HG03378 (cell line): ENCODE measurements around the gene OR5K3.
A peak's percentile ranks its signal among the peaks of the same experiment; 100 is the strongest.
"Not testable (repeated sequence)": the region's sequence is repeated elsewhere in the genome, so short reads cannot be mapped to it uniquely, and the experiment has no call there.

ENCODE experiments used
- ATAC-seq: cut with Tn5 transposase; IDR thresholded peaks from one replicate; pipeline ENCODE4 v1.9.1; 2021; ENCODE audit warnings: mild to moderate bottlenecking, moderate library complexity; ENCODE audit not compliant: unreplicated experiment

Gene OR5K3

DNA sequence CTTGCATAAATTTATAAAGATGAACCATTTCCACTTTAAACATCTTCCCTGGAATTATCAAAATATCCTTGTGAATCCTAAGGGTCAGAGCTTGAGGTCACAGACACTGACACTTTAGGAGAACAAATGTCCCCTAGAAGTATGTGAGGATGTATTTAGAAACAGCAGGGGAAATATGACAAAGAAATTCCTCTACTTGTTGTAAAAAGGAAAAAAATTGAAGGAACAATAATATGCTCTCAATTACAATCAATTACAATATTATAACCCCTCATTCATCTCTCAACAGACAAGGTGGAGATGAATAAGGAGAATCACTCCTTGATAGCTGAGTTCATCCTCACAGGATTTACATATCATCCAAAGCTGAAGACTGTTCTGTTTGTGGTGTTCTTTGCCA lies at the start of gene OR5K3:
Gene OR5K3 (plus strand): TSS at position 301 of the 400 bp plus-strand sequence. CDS start 0 bp downstream, at position 301.
- no peak for ATAC-seq

GRCh38 chr3:98341758-98342157 lies 48.7 kb upstream of the OR5K3 start:
- ATAC-seq, result no peak

GRCh38 chr3:98343647-98344507 lies 46.6 kb upstream of the OR5K3 start:
- ATAC-seq, result peak; percentile 82

DNA sequence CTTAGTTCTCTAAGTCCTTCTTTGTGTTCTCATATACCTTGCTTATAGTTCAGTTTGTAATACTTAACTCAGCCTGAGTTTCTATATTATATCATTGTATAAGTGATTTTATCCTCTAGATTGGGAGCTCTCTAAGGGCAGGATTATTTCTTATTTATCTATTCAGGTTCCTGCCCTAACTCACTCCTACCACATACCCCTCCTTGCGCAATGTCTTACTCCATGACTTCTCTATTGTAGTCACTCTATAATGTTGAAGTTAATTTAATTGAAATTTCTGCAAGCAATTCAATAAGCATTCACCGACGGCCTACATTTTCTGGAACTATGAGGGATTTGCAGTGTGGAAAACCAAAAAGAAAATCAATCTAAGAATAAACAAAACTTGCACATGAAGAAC lies 40.4 kb upstream of the OR5K3 start:
- ATAC-seq, result no peak

DNA sequence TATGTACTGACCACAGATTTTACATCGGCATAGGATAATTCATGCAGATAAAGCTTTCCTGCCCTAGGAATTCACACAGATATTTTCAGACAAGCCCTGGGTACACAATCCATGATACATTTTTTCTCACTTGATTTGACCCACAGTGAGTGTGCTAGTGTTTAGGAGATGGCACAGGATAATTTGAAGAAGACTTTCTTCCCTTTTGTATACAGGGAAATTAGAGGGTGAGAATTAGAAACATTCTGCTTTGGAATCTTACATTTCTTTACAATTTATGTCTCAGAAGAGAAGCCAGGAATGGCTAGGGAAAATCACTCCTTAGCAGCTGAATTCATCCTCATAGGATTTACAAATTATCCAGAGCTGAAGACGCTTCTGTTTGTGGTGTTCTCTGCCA lies 36.9 kb upstream of the OR5K3 start, which contains the start of gene OR5K4:
Gene OR5K4 (plus strand): TSS at position 301 of the 400 bp plus-strand sequence. CDS start 0 bp downstream, at position 301.
- no peak for ATAC-seq

GRCh38 chr3:98359250-98359649 lies 31.2 kb upstream of the OR5K3 start:
- no peak for ATAC-seq

DNA sequence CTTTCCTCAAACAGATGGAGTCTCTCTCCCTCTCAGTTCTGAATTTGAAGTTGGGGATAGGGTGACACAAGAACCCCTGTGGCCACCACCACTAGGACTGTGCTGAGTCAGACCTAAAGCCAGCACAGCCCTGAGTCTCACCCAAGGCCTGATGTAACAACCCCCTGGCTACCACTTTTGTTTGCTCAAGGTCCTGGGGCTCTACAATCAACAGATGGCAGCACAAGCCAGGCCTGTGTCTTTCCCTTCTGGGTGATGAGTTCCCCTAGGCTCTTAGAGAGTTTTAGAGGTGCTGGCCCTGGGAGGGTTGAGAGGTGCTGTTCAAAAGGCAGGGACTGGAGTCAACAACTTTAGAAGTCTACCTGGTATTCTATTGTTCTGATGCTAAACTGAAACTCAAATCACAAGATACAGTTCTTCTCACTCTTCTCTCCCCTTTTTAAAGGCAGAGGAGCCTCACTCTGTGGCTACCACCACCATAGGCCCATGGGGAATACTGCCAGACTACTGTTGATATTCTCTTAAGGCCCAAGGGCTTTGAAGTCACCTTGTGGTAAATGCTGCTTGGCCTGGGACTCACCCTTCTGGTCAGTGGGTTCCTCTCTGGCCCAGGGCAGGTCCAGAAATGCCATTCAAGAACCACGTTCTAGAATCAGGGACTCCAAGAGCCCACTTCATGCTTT lies 30.3 kb upstream of the OR5K3 start:
- ATAC-seq, result peak; percentile 77

GRCh38 chr3:98360681-98361080 lies 29.8 kb upstream of the OR5K3 start:
- ATAC-seq, result no peak

DNA sequence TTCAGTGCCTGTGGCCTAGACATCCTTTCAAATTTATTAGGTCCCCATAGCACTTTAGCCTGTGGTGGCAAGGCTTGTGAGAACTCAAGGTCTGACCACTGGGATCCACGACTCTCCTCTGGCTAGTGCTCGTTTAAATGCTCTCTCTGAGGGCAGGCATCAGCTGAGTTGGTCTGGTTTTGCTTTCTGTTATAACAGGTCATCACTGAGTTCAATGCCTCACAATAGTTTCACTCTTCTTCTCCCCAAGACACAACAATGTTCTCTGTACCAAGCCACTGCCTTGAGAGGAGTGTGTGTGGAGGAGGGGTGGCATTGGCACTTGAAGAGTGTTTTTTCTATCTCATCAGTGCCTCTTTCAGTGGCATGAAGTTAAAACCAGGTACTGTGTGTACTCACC lies 29.2 kb upstream of the OR5K3 start:
- ATAC-seq, result no peak

DNA sequence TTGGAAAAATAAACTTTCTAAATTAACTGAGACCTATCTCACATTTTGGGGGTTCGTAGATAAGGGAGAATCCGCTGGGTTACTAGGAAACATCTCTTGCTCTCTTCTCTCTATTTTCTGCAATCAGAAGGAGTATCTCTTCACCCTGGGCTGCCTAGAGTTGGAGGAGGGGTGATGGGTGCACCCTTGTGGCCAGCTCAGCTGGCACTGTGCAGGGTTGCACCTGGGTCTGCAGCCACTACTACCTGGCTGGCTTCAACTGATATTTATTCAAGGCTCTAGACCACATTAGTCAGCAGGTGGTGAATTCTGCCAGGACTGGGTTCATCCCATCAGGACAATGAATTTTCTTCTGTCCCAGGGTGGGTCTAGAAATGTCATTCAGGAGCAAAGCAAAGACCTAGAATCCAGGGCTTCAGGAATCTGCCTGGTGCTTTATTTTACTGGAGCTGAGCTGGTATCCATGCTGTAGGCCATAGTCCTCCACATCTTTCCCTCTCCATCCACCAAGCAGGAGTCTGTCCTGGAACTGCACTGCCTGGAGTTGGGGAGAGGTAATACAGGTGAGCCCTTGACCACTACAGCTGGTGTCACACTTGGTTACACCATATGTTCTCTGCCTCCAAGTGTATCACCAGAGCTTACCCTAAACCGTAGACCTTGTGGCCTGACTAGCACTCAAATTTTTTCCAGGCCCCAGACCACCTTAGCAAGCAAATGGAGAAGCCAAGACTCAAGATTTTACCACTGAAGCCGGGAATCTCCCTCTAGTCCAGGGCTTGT lies 22.8 kb upstream of the OR5K3 start:
- ATAC-seq, result no peak

DNA sequence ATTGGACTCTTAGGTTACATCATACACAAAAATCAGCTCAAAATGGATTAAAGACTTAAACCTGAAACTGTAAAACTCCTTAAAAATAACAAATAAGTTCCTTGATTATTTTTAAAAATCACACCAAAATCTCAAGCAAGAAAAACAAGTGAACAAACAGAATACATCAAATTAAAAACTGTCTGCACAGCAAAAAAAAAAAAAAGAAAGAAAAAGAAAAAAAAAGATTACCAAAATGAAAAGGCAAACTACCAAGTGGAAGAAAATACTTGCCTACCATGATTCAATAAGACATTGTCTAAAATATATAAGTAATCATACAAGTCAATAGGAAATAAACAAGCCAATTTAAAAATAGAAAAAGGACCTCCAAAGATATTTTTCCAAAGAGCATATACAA lies 19.3 kb upstream of the OR5K3 start:
- no peak for ATAC-seq

DNA sequence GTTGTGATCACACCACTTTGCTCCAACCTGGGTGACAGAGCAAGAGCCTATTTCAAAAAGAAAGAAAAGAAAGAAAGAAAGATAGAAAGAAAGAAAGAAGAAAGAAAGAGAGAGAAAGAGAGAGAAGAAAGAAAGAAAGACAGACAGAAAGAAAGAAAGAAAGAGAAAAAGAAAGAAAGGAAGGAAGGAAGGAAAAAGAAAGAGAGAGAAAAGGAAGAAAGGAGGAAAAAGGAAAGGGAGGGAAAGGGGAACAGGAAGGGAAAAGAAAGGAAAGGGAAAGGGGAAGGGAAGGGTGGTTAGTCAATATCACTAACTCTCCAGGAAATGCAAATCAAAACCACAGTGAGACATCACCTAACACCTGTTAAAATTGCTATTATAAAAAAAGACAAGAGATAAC lies 18.6 kb upstream of the OR5K3 start:
- no peak for ATAC-seq

DNA sequence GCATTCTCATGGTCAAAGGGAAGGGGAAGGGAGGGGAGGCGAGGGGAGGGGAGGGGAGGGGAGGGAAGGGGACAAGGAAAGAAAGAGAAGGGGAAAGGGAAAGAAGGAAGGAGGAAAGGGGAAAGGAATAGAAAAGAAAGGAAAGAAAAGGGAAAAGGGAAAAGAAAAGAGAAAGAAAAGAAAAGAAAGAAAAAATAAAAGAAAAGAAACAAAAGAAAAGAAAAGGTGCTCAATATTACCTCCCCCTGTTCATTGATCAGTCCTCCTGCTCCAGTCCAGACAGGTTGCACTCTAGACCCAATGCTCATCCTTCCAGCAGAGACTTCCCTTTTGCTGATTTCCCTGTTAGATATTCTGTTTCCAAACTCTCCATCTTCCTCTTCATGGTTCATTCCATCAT lies 18.0 kb upstream of the OR5K3 start:
- no peak for ATAC-seq

- no peak for ATAC-seq
These were observed 13.8 kb upstream of the OR5K3 start for GRCh38 chr3:98376631-98377030.

- ATAC-seq, result no peak
These were observed 2.3 kb upstream of the OR5K3 start for GRCh38 chr3:98388147-98388546.

- ATAC-seq, result no peak
These were observed 4.6 kb downstream of the OR5K3 start for GRCh38 chr3:98395101-98395500.

DNA sequence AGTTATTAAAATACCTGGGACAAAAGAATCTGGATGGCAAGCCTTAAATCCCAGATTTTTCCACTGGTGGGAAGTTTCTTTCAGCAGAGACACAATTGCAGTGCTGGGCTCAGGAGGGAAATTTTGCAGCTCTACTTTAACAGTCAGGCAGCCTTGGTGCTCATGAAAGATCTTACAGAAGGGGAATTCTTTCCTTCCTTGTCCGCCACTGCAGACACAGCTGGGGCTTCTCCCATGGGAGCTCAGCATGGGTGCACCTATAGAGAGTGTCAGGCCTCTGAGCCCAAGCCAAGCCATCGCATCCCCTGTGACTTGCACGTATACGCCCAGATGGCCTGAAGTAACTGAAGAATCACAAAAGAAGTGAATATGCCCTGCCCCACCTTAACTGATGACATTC lies 6.0 kb downstream of the OR5K3 start:
- not testable (repeated sequence) for ATAC-seq

DNA sequence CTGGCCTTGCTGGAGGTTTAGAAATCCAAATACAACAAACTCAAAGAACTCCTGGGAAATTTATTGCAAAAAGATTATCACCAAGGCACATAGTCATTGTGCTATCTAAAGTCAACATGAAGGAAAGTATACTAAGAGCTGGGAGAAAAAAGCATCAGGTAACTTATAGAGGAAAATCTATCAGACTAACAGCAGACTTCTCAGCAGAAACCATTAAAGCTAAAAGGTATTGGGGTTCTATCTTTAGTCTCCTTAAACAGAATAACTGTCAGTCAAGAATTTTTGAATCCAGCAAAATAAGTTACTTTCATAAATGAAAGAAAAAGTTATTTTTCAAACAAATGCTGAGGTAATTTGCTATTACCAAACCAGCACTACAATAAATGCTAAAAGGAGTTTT lies 8.0 kb downstream of the OR5K3 start:
- no peak for ATAC-seq

DNA sequence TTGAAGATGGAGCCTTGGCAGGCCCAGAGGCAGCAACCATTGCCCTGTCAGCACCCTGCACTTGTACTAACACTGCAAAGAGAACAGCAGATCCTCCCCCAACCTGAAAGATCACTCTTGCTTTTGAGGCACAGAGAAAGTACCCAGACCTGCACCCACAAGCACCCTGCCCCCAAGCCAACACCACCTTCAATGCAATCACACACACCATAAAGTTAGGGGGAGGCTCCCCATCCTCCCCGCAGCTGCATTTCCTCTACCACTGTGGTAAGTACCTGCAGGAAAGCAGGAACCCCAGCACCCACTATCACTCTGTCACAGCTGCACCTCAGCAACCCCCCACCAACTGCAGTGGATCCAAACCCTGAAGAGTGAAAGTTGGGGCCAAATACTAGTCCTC lies 12.0 kb downstream of the OR5K3 start:
- no peak for ATAC-seq

DNA sequence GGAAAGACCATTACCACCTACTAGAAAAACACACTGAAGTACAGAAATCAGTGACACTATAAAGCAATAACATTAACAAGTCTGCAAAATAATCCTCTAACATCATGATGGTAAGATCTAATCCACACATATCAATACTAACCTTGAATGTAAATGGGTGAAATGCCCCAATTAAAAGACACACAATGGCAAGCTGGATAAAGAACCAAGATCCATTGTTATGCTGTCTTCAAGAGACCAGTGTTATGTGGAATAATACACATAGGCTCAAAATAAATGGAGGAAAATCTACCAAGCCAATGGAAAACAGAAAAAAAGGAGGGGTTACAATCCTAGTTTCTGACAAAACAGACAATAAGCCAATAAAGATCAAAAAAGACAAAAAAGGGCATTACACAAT lies 13.5 kb downstream of the OR5K3 start:
- no peak for ATAC-seq

DNA sequence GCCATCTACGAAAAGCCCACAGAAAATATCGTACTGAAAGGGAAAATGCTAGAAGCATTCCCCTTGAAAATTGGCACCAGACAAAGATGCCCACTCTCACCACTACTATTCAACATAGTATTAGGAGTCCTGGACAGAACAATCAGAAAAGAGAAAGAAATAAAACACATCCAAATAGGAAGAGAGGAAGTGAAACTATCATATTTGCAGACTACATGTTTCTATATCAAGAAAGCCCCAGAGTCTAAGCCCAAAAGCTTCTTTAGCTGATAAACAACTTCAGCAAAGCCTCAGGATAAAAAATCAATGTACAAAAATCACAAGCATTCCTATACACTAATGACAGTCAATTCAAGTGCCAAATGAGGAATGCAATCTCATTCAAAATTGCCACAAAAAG lies 15.6 kb downstream of the OR5K3 start:
- ATAC-seq, result peak; percentile 63
